C4-2B (cell line): Measurements from ENCODE around the gene CDC42BPB.

ENCODE experiments used
- CTCF ChIP-seq: fragments of 450-650 bp; conservative IDR thresholded peaks from 2 replicates; pipeline ENCODE4 v1.5.1; 2017; ENCODE audit warnings: mild to moderate bottlenecking
- ZFX ChIP-seq: fragments of 450-650 bp; IDR thresholded peaks from 2 replicates; pipeline ENCODE4 v1.6.1; 2017

GRCh38 chr14:103020271-103021170 lies 36.8 kb downstream of the CDC42BPB start:
- no peak for TF ChIP-seq CTCF
- no peak for TF ChIP-seq ZFX
